OCI-LY3 (cell line): ENCODE results near the gene PALS2.

Source experiments
- H2AFZ ChIP-seq: fragments of 200-600, 300-600 bp; shearing (Covaris generic); 2 replicates; pipeline ENCODE4 v1.6.0; 2014; ENCODE audit warnings: antibody characterized with exemption, low read depth, low read length
- H3K27ac ChIP-seq: fragments of 200-600, 300-600 bp; sonication (generic); 2 replicates; pipeline ENCODE4 v1.5.1; 2014; ENCODE audit warnings: mild to moderate bottlenecking, low read length, moderate library complexity, mixed read lengths
- H3K27me3 ChIP-seq: fragments of 200-600, 300-600 bp; sonication (generic); 2 replicates; pipeline ENCODE4 v1.6.1; 2014; ENCODE audit warnings: low read depth, low read length, mixed read lengths
- H3K36me3 ChIP-seq: fragments of 200-600, 300-600 bp; sonication (generic); replicated peaks from 2 replicates; pipeline ENCODE3; 2014; ENCODE audit warnings: low read depth, low read length, mixed read lengths
- H3K4me1 ChIP-seq: fragments of 300-600, 200-600 bp; sonication (generic); 2 replicates; pipeline ENCODE4 v1.6.1; 2014; ENCODE audit warnings: low read length, mixed read lengths
- H3K4me2 ChIP-seq: fragments of 200-600, 300-600 bp; sonication (generic); 2 replicates; pipeline ENCODE4 v1.6.1; 2014; ENCODE audit warnings: low read length, mixed read lengths
- H3K4me3 ChIP-seq: fragments of 300-600, 200-600 bp; sonication (generic); 2 replicates; pipeline ENCODE4 v1.5.1; 2014; ENCODE audit warnings: antibody characterized with exemption, mild to moderate bottlenecking, low read length, moderate library complexity
- H3K79me2 ChIP-seq: fragments of 300-600, 200-600 bp; shearing (Covaris generic); 2 replicates; pipeline ENCODE4 v1.6.1; 2014; ENCODE audit warnings: mild to moderate bottlenecking, low read length, mixed read lengths
- H3K9ac ChIP-seq: fragments of 300-600, 200-600 bp; shearing (Covaris generic); 2 replicates; pipeline ENCODE4 v1.6.0; 2014; ENCODE audit warnings: mild to moderate bottlenecking, low read length, moderate library complexity
- H3K9me3 ChIP-seq: fragments of 200-600, 300-600 bp; shearing (Covaris generic); 2 replicates; pipeline ENCODE4 v1.6.1; 2014; ENCODE audit warnings: low read length, mixed read lengths; ENCODE audit not compliant: insufficient read depth
- H4K20me1 ChIP-seq: fragments of 200-600, 300-600 bp; sonication (generic); 2 replicates; pipeline ENCODE4 v1.6.1; 2016; ENCODE audit warnings: low read length, mixed read lengths; ENCODE audit not compliant: insufficient read depth
- CTCF ChIP-seq: fragments of 200-600, 300-600 bp; sonication (generic); IDR thresholded peaks from 2 replicates; pipeline ENCODE4 v1.5.1; 2014; ENCODE audit warnings: antibody characterized with exemption, low read length, low read depth
- EZH2phosphoT487 ChIP-seq: fragments of 200-600 bp; shearing (Covaris generic); IDR thresholded peaks from 2 replicates; pipeline ENCODE4 v1.6.1; 2018; ENCODE audit warnings: antibody characterized with exemption, mixed run types, low read depth

PALS2 gene

GRCh38 chr7:24545215-24545614, 28.0 kb upstream of the PALS2 start:
- no peaks in the 10 kb centered on the region for H3K9me3 ChIP-seq
- no peak overlapping the region for H3K27ac ChIP-seq
- no peaks in the 10 kb centered on the region for H3K27me3 ChIP-seq
- no peak overlapping the region for H2AFZ ChIP-seq
- no peak overlapping the region for H3K9ac ChIP-seq
- no peaks in the 10 kb centered on the region for H3K79me2 ChIP-seq
- H3K4me3 ChIP-seq = no peak overlapping the region
- no peak overlapping the region for H3K4me2 ChIP-seq
- no peaks in the 10 kb centered on the region for H3K36me3 ChIP-seq
- no peaks in the 10 kb centered on the region for H4K20me1 ChIP-seq
- no peak for TF ChIP-seq CTCF
- no peak for TF ChIP-seq EZH2phosphoT487
- H3K4me1 ChIP-seq = no peaks in the 10 kb centered on the region

GRCh38 chr7:24548390-24548789, 24.9 kb upstream of the PALS2 start:
- H3K4me3 ChIP-seq = no peak overlapping the region
- H3K4me2 ChIP-seq = no peak overlapping the region
- H3K36me3 ChIP-seq = no peaks in the 10 kb centered on the region
- H3K27me3 ChIP-seq = no peaks in the 10 kb centered on the region
- H3K4me1 ChIP-seq = no peaks in the 10 kb centered on the region
- no peaks in the 10 kb centered on the region for H3K79me2 ChIP-seq
- no peak for TF ChIP-seq EZH2phosphoT487
- TF ChIP-seq CTCF = no peak
- H2AFZ ChIP-seq = no peak overlapping the region
- H3K9me3 ChIP-seq = no peaks in the 10 kb centered on the region
- no peak overlapping the region for H3K9ac ChIP-seq
- no peaks in the 10 kb centered on the region for H4K20me1 ChIP-seq
- H3K27ac ChIP-seq = no peak overlapping the region

GRCh38 chr7:24549991-24550390, 23.3 kb upstream of the PALS2 start:
- Histone ChIP-seq H3K27me3 (no peaks in the 10 kb centered on the region), H3K4me2 (no peak overlapping the region), H3K4me1 (no peaks in the 10 kb centered on the region), H3K36me3 (no peaks in the 10 kb centered on the region), H2AFZ (no peak overlapping the region), H3K27ac (no peak overlapping the region), H3K79me2 (no peaks in the 10 kb centered on the region), H3K4me3 (no peak overlapping the region), H3K9me3 (no peaks in the 10 kb centered on the region), H3K9ac (no peak overlapping the region), H4K20me1 (no peaks in the 10 kb centered on the region)
- TF ChIP-seq EZH2phosphoT487 (no peak), CTCF (no peak)

GRCh38 chr7:24555184-24555583, 18.1 kb upstream of the PALS2 start:
- H3K4me2 ChIP-seq = no peak overlapping the region
- no peak for TF ChIP-seq EZH2phosphoT487
- no peak for TF ChIP-seq CTCF
- no peaks in the 10 kb centered on the region for H3K9me3 ChIP-seq
- H3K27ac ChIP-seq = no peak overlapping the region
- H2AFZ ChIP-seq = no peak overlapping the region
- H3K27me3 ChIP-seq = no peaks in the 10 kb centered on the region
- no peaks in the 10 kb centered on the region for H3K4me1 ChIP-seq
- no peaks in the 10 kb centered on the region for H3K79me2 ChIP-seq
- no peak overlapping the region for H3K9ac ChIP-seq
- H3K4me3 ChIP-seq = no peak overlapping the region
- H3K36me3 ChIP-seq = no peaks in the 10 kb centered on the region
- no peaks in the 10 kb centered on the region for H4K20me1 ChIP-seq
